Epithelial cell of esophagus (primary cell): ENCODE results near the gene ARHGAP26.

Source experiments
- DNase-seq: peaks from one replicate; pipeline ENCODE4 v3.0.0; 2010; ENCODE audit warnings: low read depth
- H3K4me3 ChIP-seq: 2 replicates; pipeline ENCODE4 v1.5.1; 2011; ENCODE audit warnings: mild to moderate bottlenecking, low read length, control low read depth
- CTCF ChIP-seq: IDR thresholded peaks from 2 replicates; pipeline ENCODE4 v1.5.1; 2011; ENCODE audit warnings: low read depth, mild to moderate bottlenecking, low read length, control low read depth, inconsistent platforms; ENCODE audit not compliant: insufficient read depth; ENCODE audit errors: missing control alignments

The ARHGAP26 gene

GRCh38 chr5:143010351-143010750 lies 240.2 kb downstream of the ARHGAP26 start:
- DNase-seq: peak; percentile 75
- H3K4me3 ChIP-seq: no peak overlapping the region
- TF ChIP-seq CTCF: no peak

GRCh38 chr5:143011585-143011984 lies 241.4 kb downstream of the ARHGAP26 start:
- no peak overlapping the region for H3K4me3 ChIP-seq
- DNase-seq: no peak
- TF ChIP-seq CTCF: no peak

- DNase-seq: no peak
- H3K4me3 ChIP-seq: no peak overlapping the region
- no peak for TF ChIP-seq CTCF
These were observed 243.2 kb downstream of the ARHGAP26 start for GRCh38 chr5:143013176-143013891.

- peak; percentile 57 for TF ChIP-seq CTCF
- no peak overlapping the region for H3K4me3 ChIP-seq
- DNase-seq: peak; percentile 37
These were observed 244.0 kb downstream of the ARHGAP26 start for GRCh38 chr5:143014017-143014651.

DNA sequence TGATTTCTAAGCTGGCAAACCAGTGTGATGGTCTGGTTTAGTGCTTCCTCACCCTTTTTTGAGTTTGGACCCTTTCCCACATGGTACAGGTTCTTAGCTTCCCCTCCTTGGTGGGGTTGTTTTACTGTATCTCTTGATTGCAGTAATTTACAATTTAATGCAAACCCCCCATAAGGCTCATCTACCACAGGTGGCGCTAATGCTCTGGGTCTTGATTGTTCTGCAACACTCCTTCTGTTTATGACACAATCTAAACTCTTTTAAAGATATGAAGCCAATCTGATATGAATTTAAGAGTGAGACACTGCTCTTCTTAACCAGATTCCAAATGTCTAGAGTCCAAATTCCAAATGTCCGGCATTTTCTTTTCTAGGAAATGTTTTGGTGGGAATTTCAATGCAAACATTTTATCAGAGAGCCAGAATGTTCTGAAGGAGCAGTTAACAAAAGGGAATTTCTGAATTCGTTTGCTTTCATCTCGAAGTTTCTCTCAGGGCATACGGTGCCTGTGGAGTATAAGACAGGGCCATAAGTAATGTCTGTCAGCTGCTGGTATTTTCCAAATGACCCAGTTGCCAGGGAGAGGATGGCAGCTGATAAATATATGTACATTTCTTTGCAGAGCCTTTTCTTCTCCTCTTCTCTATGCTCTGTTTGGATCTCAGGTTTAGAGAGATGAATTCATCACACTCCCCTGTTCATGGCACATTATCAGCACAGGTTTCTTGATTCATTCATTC lies 246.8 kb downstream of the ARHGAP26 start:
- peak; percentile 68 for TF ChIP-seq CTCF
- DNase-seq: peak; percentile 74
- H3K4me3 ChIP-seq: no peak overlapping the region

- no peak overlapping the region for H3K4me3 ChIP-seq
- no peak for TF ChIP-seq CTCF
- no peak for DNase-seq
These were observed 247.4 kb downstream of the ARHGAP26 start for GRCh38 chr5:143017541-143017940.

DNA sequence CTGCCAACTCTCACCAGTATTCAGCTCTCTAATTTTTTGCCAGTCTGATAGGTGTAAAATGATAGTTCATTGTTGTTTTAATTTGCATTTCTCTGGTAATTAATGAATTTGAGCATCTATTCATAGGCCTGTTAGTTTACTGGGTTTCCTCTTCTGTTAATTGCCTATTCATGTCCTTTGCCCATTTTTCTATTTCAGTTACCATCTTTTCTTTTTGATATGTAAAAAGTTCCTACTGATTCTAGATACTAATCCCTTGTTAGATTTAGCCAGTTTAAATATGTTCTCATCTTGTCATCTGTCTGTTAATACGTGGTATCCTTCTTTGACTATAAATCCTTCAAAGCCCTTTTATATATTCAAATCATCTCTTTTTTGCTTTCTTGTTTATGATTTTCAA lies 247.8 kb downstream of the ARHGAP26 start:
- TF ChIP-seq CTCF: no peak
- no peak overlapping the region for H3K4me3 ChIP-seq
- DNase-seq: no peak
